Fibroblast of the aortic adventitia (primary cell): ENCODE data around the gene C6orf47. TPM values are rescaled to one million over a fixed set of nuclear protein-coding genes. Genes with fewer than 3 reads are reported as not detected.
"Not testable (repeated sequence)": the region's sequence is repeated elsewhere in the genome, so short reads cannot be mapped to it uniquely, and the experiment has no call there.

Experiments
- DNase-seq: peaks from one replicate; pipeline ENCODE4 v3.0.0-alpha.2; 2010; ENCODE audit warnings: low read depth
- H3K4me3 ChIP-seq: 2 replicates; pipeline ENCODE4 v1.5.1; 2011; ENCODE audit warnings: low read depth, mild to moderate bottlenecking, control low read depth, low read length, moderate library complexity
- total RNA-seq: library from RNA; depleted of rRNA; stranded (reverse); fragments of >200 nt; gene quantifications from 2 replicates; pipeline ENCODE4 v1.2.3, GENCODE V29; 2012; ENCODE audit warnings: low replicate concordance
- TF ChIP-seq, protein P1 (sequence below): IDR thresholded peaks from 2 replicates; pipeline ENCODE4 v1.5.1; 2011; ENCODE audit warnings: mild to moderate bottlenecking, low read length, control low read depth, inconsistent platforms; ENCODE audit not compliant: insufficient read depth

The C6orf47 gene, protein sequence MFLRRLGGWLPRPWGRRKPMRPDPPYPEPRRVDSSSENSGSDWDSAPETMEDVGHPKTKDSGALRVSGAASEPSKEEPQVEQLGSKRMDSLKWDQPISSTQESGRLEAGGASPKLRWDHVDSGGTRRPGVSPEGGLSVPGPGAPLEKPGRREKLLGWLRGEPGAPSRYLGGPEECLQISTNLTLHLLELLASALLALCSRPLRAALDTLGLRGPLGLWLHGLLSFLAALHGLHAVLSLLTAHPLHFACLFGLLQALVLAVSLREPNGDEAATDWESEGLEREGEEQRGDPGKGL
- total RNA-seq = 18.4 and 26.3 TPM in 2 replicates

DNA sequence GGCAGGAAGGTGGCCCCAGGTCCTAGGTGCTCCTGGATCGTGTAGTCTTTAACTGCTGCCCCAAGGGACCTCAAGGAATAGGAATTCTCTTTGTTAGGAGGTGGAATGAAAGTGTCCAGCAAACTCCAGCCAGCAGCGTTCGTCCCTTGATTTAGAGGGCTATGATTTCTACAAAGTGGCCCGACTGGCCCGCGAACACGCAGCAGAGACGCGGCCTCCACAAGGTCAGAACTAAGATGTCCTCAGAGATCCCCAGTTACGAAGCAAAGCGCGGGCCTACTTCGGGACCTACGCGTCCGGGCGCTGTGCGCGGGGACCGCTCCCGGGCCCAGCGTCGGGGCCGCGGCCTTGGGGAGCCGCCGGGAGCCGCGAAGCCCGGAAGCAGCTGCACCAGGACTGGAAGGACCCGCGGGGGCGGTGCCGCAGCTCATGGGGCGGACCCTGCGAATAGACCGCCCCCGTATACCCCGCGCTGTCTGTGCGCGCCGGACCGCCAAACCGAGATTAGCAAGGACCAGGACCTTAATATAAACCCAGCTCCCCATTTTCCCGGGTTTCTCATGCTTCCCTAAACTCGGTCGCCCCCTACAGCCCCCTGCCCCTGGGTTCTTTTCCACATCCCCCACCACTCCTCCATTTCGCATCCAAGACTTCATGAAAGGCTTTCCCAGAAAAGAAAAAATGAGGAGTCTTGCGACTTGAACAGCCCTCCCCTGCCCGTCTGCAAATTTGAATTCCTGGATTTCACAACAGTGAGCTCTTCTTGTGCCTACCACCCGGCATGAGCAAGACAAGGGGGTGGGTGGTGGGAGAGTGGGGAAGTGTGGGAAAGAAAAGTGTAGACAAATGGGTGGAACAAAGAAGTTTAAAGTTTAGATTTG is at the start of gene C6orf47:
Gene C6orf47 (minus strand): TSS at position 398 of the 881 bp plus-strand sequence. CDS start 831 bp downstream, outside the sequence.
- TF ChIP-seq, protein P1, sequence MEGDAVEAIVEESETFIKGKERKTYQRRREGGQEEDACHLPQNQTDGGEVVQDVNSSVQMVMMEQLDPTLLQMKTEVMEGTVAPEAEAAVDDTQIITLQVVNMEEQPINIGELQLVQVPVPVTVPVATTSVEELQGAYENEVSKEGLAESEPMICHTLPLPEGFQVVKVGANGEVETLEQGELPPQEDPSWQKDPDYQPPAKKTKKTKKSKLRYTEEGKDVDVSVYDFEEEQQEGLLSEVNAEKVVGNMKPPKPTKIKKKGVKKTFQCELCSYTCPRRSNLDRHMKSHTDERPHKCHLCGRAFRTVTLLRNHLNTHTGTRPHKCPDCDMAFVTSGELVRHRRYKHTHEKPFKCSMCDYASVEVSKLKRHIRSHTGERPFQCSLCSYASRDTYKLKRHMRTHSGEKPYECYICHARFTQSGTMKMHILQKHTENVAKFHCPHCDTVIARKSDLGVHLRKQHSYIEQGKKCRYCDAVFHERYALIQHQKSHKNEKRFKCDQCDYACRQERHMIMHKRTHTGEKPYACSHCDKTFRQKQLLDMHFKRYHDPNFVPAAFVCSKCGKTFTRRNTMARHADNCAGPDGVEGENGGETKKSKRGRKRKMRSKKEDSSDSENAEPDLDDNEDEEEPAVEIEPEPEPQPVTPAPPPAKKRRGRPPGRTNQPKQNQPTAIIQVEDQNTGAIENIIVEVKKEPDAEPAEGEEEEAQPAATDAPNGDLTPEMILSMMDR = no peak
- H3K4me3 ChIP-seq = peak within 1 kb of the TSS; percentile 96
- DNase-seq = peak; percentile 74

DNA sequence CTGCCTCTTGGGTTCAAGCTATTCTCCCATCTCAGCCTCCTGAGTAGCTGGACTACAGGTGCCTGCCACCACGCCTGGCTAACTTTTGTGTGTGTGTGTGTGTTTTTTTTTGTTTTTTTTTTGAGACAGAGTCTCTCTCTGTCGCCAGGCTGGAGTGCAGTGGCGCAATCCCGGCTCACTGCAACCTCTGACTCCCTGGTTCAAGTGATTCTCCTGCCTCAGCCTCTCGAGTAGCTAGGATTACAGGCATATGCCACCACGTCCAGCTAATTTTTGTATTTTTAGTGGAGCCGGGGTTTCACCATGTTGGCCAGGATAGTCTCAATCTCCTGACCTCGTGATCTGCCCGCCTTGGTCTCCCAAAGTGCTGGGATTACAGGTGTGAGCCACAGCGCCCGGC is 48.6 kb upstream of the C6orf47 start:
- not testable (repeated sequence) for DNase-seq, H3K4me3 ChIP-seq

DNA sequence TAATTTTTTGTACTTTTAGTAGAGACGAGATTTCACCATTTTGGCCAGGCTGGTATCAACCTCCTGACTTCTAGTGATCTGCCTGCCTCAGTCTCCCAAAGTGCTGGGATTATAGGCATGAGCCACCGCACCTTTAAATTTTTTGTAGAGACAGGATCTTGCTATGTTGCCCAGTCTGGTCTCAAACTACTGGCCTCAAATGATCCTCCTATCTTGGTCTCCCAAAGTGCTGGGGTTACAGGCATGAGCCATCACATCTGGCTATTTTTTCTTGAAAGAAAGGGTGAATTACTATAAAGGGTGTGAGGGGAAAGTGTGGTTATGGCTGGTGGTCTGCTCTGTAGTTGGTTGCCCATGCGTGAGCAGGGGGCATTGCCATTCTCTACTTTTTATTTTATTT is 47.6 kb upstream of the C6orf47 start:
- TF ChIP-seq, protein P1 = no peak
- H3K4me3 ChIP-seq = no peak overlapping the region
- DNase-seq = no peak

DNA sequence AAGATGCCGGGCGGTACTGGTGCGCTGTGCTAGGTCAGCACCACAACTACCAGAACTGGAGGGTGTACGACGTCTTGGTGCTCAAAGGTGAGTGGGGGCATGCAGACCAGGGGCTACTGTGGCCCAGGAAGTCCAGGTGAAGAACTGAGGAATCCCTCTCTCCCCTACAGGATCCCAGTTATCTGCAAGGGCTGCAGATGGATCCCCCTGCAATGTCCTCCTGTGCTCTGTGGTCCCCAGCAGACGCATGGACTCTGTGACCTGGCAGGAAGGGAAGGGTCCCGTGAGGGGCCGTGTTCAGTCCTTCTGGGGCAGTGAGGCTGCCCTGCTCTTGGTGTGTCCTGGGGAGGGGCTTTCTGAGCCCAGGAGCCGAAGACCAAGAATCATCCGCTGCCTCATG is 47.1 kb upstream of the C6orf47 start:
- TF ChIP-seq, protein P1 = no peak
- H3K4me3 ChIP-seq = no peak overlapping the region
- no peak for DNase-seq

DNA sequence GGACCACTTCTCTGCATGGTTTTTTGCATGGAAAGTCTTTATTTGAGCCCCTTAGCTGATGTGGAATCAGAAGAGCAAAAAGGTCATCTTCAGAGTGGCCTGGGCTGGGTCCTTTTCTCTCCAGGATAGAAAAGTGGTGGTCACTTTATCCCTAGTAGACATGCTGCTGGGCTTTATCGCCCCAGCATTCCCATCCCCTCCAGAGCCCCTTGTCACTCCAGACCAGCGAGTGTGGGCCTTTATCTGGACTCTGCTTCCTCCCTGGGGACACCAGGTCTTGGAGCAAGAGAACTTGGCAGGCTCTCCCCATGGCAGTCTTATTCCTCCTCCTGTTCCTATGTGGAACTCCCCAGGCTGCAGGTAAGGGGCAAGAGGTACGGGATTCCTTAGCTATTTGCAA is 46.0 kb upstream of the C6orf47 start, which contains the start of gene LY6G6F:
Gene LY6G6F (plus strand): TSS at position 268 of the 400 bp plus-strand sequence. CDS start 41 bp downstream, at position 309.
- TF ChIP-seq, protein P1 = no peak

DNA sequence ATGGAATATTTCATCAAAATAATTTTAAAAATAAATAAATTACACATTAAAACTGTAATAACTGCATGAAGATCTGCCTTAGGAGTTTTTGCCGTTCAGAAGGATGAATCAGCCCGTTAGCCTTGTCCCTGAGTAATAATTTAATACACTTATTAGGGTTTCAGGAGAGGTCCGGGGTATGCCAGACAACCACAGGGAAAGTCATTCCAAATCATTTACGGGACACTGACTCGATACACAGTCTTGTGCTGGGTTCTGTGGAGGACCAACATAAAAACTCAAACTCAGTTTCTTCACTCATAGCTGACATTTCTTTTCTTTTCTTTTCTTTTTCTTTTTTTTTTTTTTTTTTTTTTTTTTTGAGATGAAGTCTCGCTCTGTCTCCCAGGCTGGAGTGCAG is 45.4 kb upstream of the C6orf47 start:
- TF ChIP-seq, protein P1 = no peak
- H3K4me3 ChIP-seq = no peak overlapping the region
- no peak for DNase-seq

More for the DNA sequence above, 46.0 kb upstream of the C6orf47 start, which contains the start of gene LY6G6F:
- no peak within 1 kb of the TSS for H3K4me3 ChIP-seq
- no peak for DNase-seq
